Colonic mucosa (tissue), 4 donors: ENCODE data around the gene CCNY. TPM values are rescaled to one million over a fixed set of nuclear protein-coding genes. Genes with fewer than 3 reads are reported as not detected.

Source experiments
- DNase-seq: peaks from one replicate; pipeline ENCODE4 v3.0.0-alpha.2; 2020
- H3K27ac ChIP-seq: fragments of 200-600 bp; one replicate; pipeline ENCODE4 v1.8.0; 2021
- H3K27me3 ChIP-seq: fragments of 200-600 bp; one replicate; pipeline ENCODE4 v1.8.0; 2021
- H3K36me3 ChIP-seq: fragments of 200-600 bp; one replicate; pipeline ENCODE4 v1.8.0; 2021
- H3K4me1 ChIP-seq: fragments of 200-600 bp; one replicate; pipeline ENCODE4 v1.8.0; 2021; ENCODE audit warnings: mild to moderate bottlenecking
- H3K4me3 ChIP-seq: fragments of 200-600 bp; one replicate; pipeline ENCODE4 v1.8.0; 2021
- H3K9ac ChIP-seq, 2 donors: one replicate each; pipeline ENCODE4 v1.7.0; 2013; ENCODE audit warnings: control low read depth in 2 of 2, low read depth in 2 of 2, low read length in 2 of 2
- H3K9me3 ChIP-seq: fragments of 200-600 bp; one replicate; pipeline ENCODE4 v1.8.0; 2021
- CTCF ChIP-seq: fragments of 200-600 bp; IDR thresholded peaks from one replicate; pipeline ENCODE4 v1.8.0; 2022; ENCODE audit warnings: antibody characterized with exemption, mild to moderate bottlenecking
- intact Hi-C: fragments of 100-400 bp; cut with DNase I; formaldehyde crosslinking; loops from one replicate; pipeline ENCODE4 v1.14.1; 2022
- total RNA-seq, 2 donors: library from RNA; stranded (reverse); fragmentation: NEBNext Ultra II Directional in 1 of 2; extraction: Animal tissue kit (Norgen Biotek cat#: 25700) in 1 of 2; gene quantifications; one replicate each; pipeline ENCODE4 v1.2.1, GENCODE V29; 2021
- donor health status: healthy.
- donor health status: DM: no; HTN: no; CAD: no.
- donor health status: DM: no; HTN: no; CAD: no.

The CCNY gene
- total RNA-seq, 2 donors from 2014 or later, result 43.5 to 68.6 TPM

DNA sequence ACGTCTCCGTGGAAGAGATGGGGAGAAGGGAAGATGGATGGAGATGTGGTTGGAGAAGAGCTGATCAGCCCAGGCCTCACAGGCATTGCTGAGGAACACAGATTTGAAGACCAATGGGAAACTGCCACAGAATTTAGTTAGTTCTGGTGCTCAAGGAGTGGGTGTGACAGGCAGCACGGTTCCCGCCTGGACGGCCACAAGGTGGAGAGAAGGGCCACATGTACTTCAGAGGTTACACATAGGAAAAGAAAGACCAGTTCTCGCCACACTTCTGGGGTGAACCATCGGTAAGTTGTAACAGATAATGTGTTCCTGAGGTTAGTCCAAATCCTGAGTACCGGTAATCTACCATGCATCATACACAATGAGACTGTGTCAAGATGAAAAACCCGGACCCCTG is 239.3 kb downstream of the CCNY start:
- no peak for DNase-seq
- no peaks in the 10 kb centered on the region for H3K9me3 ChIP-seq
- intact Hi-C loops, result no loop called here
- no peak for TF ChIP-seq CTCF
- no peaks in the 10 kb centered on the region for H3K4me1 ChIP-seq
- H3K27ac ChIP-seq, result no peak overlapping the region
- no peaks in the 10 kb centered on the region for H3K36me3 ChIP-seq
- no peak overlapping the region for H3K4me3 ChIP-seq
- H3K9ac ChIP-seq, result no peak overlapping the region
- no peaks in the 10 kb centered on the region for H3K27me3 ChIP-seq

- intact Hi-C loops, result no loop called here
- Histone ChIP-seq H3K9ac (no peak overlapping the region), H3K27ac (no peak overlapping the region), H3K27me3 (no peaks in the 10 kb centered on the region), H3K4me3 (no peak overlapping the region), H3K4me1 (no peaks in the 10 kb centered on the region), H3K9me3 (no peaks in the 10 kb centered on the region), H3K36me3 (no peaks in the 10 kb centered on the region)
- no peak for DNase-seq
- TF ChIP-seq CTCF, result no peak
Observed at GRCh38 chr10:35576730-35577129, 240.4 kb downstream of the CCNY start.

DNA sequence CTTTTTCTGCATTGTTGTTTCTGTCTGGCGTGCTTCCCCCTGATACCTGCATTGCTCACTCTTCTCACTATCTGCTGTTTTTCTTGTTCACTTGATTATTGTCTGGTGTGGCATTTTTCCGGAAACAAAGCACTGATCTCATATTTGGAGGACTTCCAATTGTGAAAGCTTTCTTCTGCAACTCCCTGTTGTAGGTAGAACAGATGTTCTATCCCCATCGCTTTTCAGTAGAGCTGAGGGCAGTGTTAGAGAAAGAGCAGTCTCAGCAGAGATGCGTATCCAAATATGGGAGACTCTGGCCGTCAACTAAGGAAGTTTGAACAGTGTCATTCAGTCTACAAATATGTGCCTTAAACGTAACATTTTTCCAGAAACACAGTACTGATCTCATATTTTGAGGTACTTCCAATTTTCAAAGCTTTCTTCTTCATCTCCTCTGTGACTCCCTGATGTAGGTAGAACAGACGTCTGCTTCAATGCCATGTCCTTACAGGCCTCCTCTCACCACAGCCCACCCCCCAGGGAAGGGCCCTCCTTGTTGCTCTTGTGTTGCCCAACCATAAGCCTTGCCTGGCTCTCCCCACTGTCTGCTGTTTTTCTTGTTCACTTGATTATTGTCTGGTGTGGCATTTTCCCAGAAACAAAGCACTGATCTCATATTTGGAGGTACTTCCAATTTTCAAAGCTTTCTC is 241.8 kb downstream of the CCNY start:
- no peak overlapping the region for H3K4me3 ChIP-seq
- no peaks in the 10 kb centered on the region for H3K27me3 ChIP-seq
- DNase-seq, result no peak
- H3K27ac ChIP-seq, result no peak overlapping the region
- no peaks in the 10 kb centered on the region for H3K36me3 ChIP-seq
- H3K9me3 ChIP-seq, result no peaks in the 10 kb centered on the region
- intact Hi-C loops, result no loop called here
- no peak for TF ChIP-seq CTCF
- H3K4me1 ChIP-seq, result no peaks in the 10 kb centered on the region
- no peak overlapping the region for H3K9ac ChIP-seq

- no peaks in the 10 kb centered on the region for H3K9me3 ChIP-seq
- H3K27me3 ChIP-seq, result no peaks in the 10 kb centered on the region
- no peaks in the 10 kb centered on the region for H3K4me1 ChIP-seq
- DNase-seq, result no peak
- no peak overlapping the region for H3K4me3 ChIP-seq
- no peaks in the 10 kb centered on the region for H3K36me3 ChIP-seq
- no peak overlapping the region for H3K9ac ChIP-seq
- TF ChIP-seq CTCF, result no peak
- intact Hi-C loops, result no loop called here
- no peak overlapping the region for H3K27ac ChIP-seq
Observed at GRCh38 chr10:35578618-35578956, 242.3 kb downstream of the CCNY start.

GRCh38 chr10:35579116-35579515 is 242.8 kb downstream of the CCNY start:
- intact Hi-C loops, result no loop called here

More at GRCh38 chr10:35579116-35579515, 242.8 kb downstream of the CCNY start:
- no peak overlapping the region for H3K4me3 ChIP-seq
- no peak for TF ChIP-seq CTCF
- no peaks in the 10 kb centered on the region for H3K9me3 ChIP-seq
- H3K9ac ChIP-seq, result no peak overlapping the region
- no peaks in the 10 kb centered on the region for H3K4me1 ChIP-seq
- no peak for DNase-seq
- H3K27me3 ChIP-seq, result no peaks in the 10 kb centered on the region
- H3K27ac ChIP-seq, result no peak overlapping the region
- no peaks in the 10 kb centered on the region for H3K36me3 ChIP-seq
